Stimulated activated CD4-positive, alpha-beta T cell treated with anti-CD3 and anti-CD28 coated beads, Interleukin-15, amount 100 ng/mL, for 1 hour (primary cell): Measurements from ENCODE around the gene TXNRD1.
A peak's percentile ranks its signal among the peaks of the same experiment; 100 is the strongest.

ENCODE experiments used
- DNase-seq, 2 donors: peaks; one replicate each; pipeline ENCODE4 v3.0.0-alpha.2; 2020; ENCODE audit warnings: low read depth in 1 of 2, low spot score in 1 of 2

TXNRD1 gene

DNA sequence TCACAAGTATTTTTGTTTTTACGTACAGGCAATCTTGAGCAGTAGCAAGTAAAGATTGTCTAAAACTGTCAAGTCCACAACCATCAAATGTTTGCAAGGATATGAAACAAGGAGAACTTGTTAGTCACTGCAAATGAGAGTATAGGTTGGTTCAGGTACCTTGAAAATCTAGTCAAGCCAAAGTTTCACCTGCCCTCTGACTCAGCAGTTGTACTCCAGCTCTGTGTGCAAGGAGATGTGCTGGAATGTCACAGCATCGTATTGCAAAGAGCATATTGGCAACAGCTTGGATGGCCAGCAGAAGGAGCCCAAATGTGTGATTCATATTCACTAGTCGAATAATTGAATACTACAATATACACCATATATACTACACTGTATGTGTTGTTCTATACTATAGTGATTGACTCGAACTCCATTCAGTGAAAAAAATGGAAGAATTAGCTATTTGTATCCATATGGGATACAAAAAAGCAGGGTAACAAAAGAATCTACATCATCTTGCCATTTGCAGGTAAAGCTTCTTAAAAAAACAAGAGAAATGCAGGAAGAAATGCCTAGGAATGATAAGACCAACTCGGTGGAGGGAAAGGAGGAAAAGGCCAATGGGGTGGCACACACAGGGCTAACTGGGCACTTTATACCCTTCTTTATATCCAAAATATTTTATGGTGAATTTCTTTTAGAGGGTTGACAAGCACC lies 131.9 kb downstream of the TXNRD1 start:
- DNase-seq = no peak

DNA sequence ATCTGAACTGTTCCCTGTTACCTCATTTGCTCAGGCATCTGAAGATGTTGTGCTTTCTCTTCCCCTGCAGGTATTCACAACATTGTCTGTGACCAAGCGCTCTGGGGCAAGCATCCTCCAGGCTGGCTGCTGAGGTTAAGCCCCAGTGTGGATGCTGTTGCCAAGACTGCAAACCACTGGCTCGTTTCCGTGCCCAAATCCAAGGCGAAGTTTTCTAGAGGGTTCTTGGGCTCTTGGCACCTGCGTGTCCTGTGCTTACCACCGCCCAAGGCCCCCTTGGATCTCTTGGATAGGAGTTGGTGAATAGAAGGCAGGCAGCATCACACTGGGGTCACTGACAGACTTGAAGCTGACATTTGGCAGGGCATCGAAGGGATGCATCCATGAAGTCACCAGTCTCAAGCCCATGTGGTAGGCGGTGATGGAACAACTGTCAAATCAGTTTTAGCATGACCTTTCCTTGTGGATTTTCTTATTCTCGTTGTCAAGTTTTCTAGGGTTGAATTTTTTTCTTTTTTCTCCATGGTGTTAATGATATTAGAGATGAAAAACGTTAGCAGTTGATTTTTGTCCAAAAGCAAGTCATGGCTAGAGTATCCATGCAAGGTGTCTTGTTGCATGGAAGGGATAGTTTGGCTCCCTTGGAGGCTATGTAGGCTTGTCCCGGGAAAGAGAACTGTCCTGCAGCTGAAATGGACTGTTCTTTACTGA lies 132.9 kb downstream of the TXNRD1 start:
- no peak for DNase-seq

- DNase-seq = no peak
These were observed 133.5 kb downstream of the TXNRD1 start for GRCh38 chr12:104348994-104349494.

DNA sequence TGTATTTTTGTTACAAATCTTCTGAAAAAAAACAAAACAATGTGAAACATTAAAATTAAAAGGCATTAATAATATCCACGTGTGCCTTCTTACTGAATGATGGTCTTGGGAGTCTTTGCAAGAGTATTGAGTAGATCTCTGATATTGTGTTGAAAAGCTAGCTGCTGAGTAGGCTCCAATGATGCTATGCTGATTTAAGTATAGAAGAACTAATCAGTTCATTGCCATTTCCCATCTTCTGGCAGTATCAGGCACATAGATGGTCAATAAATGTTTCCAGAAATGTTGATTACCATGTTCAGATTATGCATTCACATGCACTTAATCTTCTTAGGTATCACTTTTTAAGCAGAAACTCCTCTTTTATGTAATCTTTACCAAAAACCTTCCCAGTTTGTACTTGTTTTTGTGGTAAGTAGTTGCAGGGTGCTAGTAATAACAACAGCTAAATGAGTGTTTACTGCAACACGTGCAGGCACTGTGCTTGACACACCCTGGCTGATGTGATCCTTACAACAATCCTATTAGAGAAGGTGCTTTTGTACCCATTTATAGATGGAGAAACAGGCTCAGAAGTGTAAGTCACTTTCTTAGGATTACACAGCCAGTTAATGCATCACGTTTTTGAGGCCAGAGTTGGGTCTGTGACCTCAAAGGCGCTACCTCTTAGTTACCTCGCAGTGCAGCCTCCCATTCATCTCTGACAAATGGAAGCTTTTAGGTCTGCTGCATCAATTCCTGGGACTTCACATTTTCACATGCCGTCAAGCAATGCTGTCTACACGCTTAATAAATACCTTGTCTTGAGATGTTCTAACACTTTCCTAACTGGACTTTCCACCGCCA lies 134.9 kb downstream of the TXNRD1 start:
- no peak for DNase-seq

DNA sequence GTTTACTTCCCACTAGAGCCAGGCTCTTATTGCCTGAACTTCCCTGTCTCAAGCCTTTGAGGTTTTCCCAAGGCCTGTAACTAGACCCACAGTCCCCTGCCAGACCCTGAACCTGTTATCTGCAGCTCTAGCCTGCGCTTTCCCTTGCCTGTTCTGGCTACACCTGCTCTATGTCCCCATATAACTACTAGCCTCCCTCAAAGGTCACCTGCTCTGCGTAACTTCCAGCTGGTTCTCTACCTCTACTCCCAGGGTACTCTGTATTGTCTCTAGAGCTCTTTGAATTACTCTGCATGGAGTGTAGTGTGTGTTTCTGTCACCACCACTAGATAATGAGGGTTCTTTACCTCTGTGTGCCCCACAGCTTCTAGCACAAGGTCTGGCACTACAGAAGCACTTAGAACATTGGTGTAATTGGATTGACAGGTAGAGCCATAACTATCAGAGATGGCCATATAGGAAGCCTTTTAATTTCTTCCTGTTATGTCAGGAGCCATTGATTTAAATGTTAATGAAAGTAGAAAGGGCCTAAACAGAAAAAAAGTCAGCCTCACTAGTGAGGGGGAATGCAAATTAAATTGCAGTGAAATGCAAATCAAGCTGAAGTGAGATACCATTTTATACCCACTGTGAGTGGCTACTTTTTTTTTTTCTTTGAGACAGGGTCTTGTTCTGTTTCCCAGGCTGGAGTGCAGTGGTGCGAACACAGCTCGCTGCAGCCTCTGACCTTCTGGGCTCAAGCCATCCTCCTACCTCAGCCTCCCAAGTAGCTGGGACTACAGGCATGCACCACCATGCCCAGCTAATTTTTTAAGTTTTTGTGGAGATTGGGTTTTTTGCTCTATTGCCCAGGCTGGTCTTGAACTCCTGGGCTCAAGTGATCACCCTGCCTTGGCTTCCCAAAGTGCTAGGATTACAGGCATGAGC lies 135.7 kb downstream of the TXNRD1 start:
- no peak for DNase-seq

DNA sequence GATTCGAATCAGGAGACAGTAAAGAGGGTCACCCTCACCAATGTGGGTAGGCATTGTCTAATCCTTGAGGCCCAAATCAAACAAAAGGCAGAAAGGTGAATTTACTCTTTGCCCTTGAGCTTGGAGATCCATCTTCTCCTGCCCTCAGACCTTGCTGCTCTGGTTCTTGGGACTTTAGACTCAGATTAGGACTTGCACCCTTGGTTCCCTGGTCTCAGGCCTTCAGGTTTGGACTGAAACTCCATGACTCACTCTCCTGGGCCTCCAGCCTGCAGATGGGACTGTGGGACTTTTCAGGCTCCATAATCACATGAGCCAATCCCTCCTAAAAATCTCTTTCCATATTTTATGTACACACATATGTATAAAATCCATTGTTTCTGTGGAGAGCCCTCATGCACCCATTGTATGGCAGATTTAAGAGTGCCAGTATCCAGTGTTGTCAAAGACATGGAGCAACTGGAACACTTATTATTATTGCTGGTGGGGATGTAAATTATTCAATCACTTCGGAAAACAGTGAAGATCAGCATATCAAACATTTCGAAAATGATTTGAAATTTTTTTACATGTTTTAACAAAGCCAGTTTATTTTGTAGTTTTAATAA lies 136.6 kb downstream of the TXNRD1 start:
- no peak for DNase-seq

DNA sequence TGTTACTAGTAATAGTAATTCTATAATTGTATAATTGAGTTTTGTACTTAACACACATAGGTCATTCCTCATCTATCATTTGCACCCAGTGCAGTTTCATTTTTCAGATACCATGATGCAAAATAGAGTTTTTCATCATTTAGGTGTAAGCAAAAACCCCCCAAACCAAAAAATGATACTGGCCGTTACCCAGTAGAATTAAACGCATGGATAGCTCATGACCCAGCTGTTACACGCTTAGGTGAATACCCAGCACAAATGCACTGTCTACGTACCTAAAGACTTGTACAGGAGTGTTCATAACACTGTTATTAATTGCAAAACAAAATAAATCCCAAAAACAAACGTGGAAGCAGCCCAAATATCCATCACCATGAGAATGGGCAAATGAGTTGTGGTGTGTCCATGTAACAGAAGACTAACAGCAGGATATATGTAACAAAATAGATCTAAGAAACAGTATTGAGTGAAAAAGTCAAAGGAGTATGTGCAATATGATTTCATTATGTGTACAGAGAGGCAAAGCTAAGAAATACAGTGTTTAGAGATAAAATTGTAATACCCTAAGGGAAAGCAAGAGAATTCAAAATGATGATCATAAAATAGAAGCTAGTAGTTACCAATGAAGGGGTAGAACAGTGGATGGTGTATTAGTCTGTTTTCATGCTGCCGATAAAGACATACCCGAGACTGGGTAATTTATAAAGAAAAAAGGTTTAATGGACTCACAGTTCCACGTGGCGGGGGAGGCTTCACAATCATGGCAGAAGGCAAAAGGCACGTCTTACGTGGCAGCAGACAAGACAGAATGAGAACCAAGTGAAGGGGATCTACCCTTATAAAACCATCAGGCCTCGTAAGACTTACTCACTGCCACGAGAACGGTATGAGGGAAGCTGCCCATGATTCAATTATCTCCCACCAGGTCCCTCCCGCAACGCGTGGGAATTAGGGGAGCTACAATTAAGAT lies 137.7 kb downstream of the TXNRD1 start:
- no peak for DNase-seq

GRCh38 chr12:104354167-104354867 lies 138.7 kb downstream of the TXNRD1 start:
- DNase-seq = no peak

GRCh38 chr12:104354868-104355570 lies 139.4 kb downstream of the TXNRD1 start:
- DNase-seq = no peak

DNA sequence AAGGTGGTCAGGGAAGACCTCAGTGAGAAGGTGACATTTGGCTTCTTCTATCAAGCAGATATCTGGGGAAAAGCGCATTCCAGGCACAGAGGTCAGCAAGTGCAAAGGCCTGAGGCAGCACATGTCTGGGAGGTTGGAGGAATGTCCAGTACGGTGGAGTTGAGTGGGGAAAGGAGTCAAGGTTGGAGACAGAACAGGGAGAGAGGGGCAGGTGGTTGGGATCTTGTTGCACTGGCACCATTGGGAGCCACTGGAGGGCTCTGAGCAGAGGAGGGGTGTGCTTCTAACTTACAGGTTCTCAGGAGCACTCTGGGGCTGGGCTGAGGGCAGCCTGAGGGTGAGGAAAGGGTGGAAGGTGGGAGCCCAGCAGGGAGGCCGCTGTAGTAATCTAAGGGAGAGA lies 140.1 kb downstream of the TXNRD1 start:
- no peak for DNase-seq

- no peak for DNase-seq
These were observed 140.9 kb downstream of the TXNRD1 start for GRCh38 chr12:104356231-104357115.

DNA sequence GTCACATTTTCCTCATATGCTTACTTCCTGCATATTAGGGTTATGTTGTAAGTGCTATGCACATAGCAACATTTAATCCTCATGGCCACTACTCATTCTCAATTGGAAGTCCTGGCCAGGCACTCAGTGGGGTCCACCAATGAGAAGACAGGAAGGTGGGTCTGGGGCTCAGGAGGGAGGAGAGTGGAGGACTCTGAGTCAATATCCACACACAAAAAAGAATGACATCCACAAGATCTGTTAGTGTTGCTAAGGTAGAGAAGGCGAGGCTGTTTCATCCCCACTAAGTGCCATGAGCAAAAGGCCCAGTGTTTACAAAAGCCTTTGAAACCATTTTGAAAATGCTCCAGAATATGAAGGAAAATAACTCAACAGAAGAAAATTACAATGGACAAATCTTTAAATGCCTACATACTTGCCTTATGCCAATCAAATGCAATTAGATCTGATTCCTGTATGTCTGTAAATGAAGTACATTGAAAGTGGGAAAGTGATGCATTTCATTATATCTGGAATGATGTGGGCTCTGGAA lies 141.9 kb downstream of the TXNRD1 start:
- DNase-seq = no peak

DNA sequence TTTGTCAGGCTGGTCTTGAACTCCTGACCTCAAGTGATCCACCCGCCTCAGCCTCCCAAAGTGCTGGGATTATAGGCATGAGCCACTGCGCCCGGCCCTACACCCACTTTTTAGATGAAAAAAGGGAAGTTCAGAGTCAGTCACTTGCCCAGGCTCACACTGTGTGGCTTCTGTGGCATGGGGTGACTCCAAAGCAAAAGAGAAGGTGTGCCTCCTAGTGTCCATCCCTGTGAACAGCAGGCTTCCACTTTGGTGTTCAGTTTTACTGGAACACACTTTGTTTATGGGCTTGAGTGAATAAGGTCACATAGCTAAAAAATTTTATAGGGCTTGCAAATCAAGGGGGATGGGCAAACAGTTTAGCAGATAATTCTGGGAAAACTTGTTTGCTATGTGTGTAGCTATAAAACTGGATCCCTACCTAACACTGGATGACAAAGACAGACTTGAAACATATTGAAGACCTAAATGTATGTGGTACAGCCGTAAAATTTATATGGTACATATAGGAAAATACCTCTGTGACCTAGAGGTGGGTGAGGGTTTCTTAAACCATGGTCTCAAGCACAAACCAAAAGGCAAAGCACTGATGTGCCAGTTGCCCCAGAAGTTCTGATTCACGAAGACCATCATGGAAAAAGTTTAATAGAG lies 142.9 kb downstream of the TXNRD1 start:
- DNase-seq = peak; percentile 26 to 43

- DNase-seq = no peak
These were observed 143.6 kb downstream of the TXNRD1 start for GRCh38 chr12:104359216-104359615.

DNA sequence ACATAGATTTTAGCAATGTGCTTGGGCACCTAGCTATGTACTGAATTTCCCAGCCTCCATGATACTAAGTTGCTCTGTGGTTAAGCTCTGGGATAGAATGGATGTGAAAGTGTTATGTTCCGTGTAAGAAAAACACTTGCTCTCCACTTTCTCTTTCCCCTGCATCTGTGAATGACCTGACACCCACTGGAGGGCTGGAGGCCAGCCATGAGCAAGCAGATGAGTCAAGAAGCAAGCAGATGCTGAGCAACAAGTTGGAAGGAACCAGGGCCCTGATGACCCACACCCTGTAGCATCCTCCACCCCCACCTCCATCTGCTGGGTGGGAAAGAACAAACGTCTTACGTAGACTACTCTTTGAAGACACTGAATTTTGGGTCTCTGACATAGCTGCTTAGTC lies 144.6 kb downstream of the TXNRD1 start:
- no peak for DNase-seq
